HCT116 (cell line): Measurements from ENCODE around the gene RPS16. TPM values are rescaled to one million over a fixed set of nuclear protein-coding genes. Genes with fewer than 3 reads are reported as not detected.

Source experiments
- ATAC-seq: fragments of 200-7000 bp; cut with Tn5 transposase; 2 replicates; pipeline ENCODE4 v1.9.1; 2020; ENCODE audit warnings: mild to moderate bottlenecking, moderate library complexity
- BruUV-seq: library from RNA; stranded (reverse); fragments of 400-500 nt; replicated peaks from 2 replicates; lab custom pipeline; 2021; lab: Mats Ljungman, UMichigan
- CTCF ChIA-PET: fragments of 300-600 bp; sonication (Branson Sonifier 250); formaldehyde crosslinking; loops from one replicate; lab custom pipeline; 2021; ENCODE audit warnings: antibody characterized with exemption; lab: Charles Lee
- POLR2A ChIA-PET: fragments of 300-600, 350-600 bp; sonication (Branson Sonifier 250); formaldehyde crosslinking; loops from one replicate; lab custom pipeline; 2021; ENCODE audit warnings: antibody characterized with exemption; lab: Charles Lee
- RAD21 ChIA-PET, 2 experiments: fragments of 300-600 bp; sonication (Branson Sonifier 250); formaldehyde crosslinking; loops; one replicate each; lab custom pipeline; 2023; ENCODE audit warnings: low total read pairs in 2 of 2; ENCODE audit not compliant: uncharacterized antibody in 2 of 2, unreplicated experiment in 2 of 2, low non-redundant PET in 1 of 2; lab: Charles Lee
- DNase-seq: peaks from one replicate; pipeline ENCODE4 v3.0.0-alpha.2; 2010; ENCODE audit warnings: low read depth, low spot score
- H2AFZ ChIP-seq: fragments of 200-600 bp; shearing (Covaris generic), sonication (generic); 2 replicates; pipeline ENCODE4 v1.6.1; 2017; ENCODE audit warnings: low read depth, mixed run types, mixed read lengths, antibody characterized with exemption, low read length; ENCODE audit not compliant: poor library complexity, severe bottlenecking
- H3K27ac ChIP-seq: 2 replicates; pipeline ENCODE4 v1.5.1; 2012; ENCODE audit warnings: low read depth, low read length
- H3K27me3 ChIP-seq: fragments of 200-600 bp; sonication (generic); 2 replicates; pipeline ENCODE4 v1.6.1; 2016; ENCODE audit warnings: mixed run types, low read length, mixed read lengths; ENCODE audit not compliant: insufficient read depth
- H3K36me3 ChIP-seq, 2 experiments: fragments of 200-500 bp in 1 of 2; fragments of 200-600 bp in 1 of 2; sonication (Bioruptor generic) in 1 of 2; sonication (generic) in 1 of 2; 2 replicates each; pipeline versions ENCODE4 v1.5.1 to v1.6.1; 2014 to 2016; ENCODE audit warnings: low read length in 2 of 2, inconsistent platforms in 1 of 2, mixed read lengths in 1 of 2, mixed run types in 1 of 2; ENCODE audit not compliant: insufficient read depth in 2 of 2, control insufficient read depth in 1 of 2
- H3K4me1 ChIP-seq, 2 experiments: fragments of 200-600 bp in 1 of 2; sonication (generic) in 1 of 2; 2 replicates each; pipeline versions ENCODE4 v1.5.1 to v1.6.1; 2012 to 2017; ENCODE audit warnings: low read length in 2 of 2, inconsistent platforms in 1 of 2, mild to moderate bottlenecking in 1 of 2, mixed read lengths in 1 of 2, mixed run types in 1 of 2, moderate library complexity in 1 of 2; ENCODE audit not compliant: insufficient read depth in 2 of 2, control insufficient read depth in 1 of 2
- H3K4me2 ChIP-seq: fragments of 200-600 bp; sonication (generic); 2 replicates; pipeline ENCODE4 v1.6.1; 2017; ENCODE audit warnings: mixed run types, low read length, mixed read lengths
- H3K4me3 ChIP-seq, 2 experiments: fragments of 200-600 bp in 1 of 2; sonication (generic) in 1 of 2; replicated peaks in 1 of 2; 2 replicates each; pipeline ENCODE4 v1.5.1; 2011 to 2016; ENCODE audit warnings: low read length in 2 of 2, control low read depth in 1 of 2, low read depth in 1 of 2, mild to moderate bottlenecking in 1 of 2, mixed read lengths in 1 of 2, mixed run types in 1 of 2
- H3K79me2 ChIP-seq: fragments of 200-600 bp; sonication (generic); 2 replicates; pipeline ENCODE4 v1.6.1; 2017; ENCODE audit warnings: mild to moderate bottlenecking, mixed run types, low read length, moderate library complexity, mixed read lengths; ENCODE audit not compliant: insufficient read depth
- H3K9ac ChIP-seq: fragments of 200-600 bp; sonication (generic); 2 replicates; pipeline ENCODE4 v1.6.1; 2016; ENCODE audit warnings: low read length, mixed read lengths
- H3K9me2 ChIP-seq: fragments of 200-600 bp; sonication (generic), shearing (Covaris generic); 2 replicates; pipeline ENCODE4 v1.6.1; 2017; ENCODE audit warnings: mixed run types, mild to moderate bottlenecking, moderate library complexity; ENCODE audit not compliant: insufficient read depth
- H3K9me3 ChIP-seq, 2 experiments: fragments of 200-500 bp in 1 of 2; fragments of 200-600 bp in 1 of 2; sonication (Bioruptor generic) in 1 of 2; sonication (generic) in 1 of 2; 2 replicates each; pipeline ENCODE4 v1.6.1; 2014 to 2017; ENCODE audit warnings: low read length in 2 of 2, mixed read lengths in 2 of 2, inconsistent platforms in 1 of 2, low read depth in 1 of 2, mild to moderate bottlenecking in 1 of 2, mixed run types in 1 of 2, moderate library complexity in 1 of 2; ENCODE audit not compliant: control insufficient read depth in 1 of 2, insufficient read depth in 1 of 2
- H4K20me1 ChIP-seq: fragments of 200-600 bp; sonication (generic), shearing (Covaris generic); 2 replicates; pipeline ENCODE4 v1.6.1; 2017; ENCODE audit warnings: mixed run types, mild to moderate bottlenecking, moderate library complexity; ENCODE audit not compliant: insufficient read depth
- ATF3 ChIP-seq: IDR thresholded peaks from 2 replicates; pipeline ENCODE4 v1.6.1; 2012
- CBX3 ChIP-seq: IDR thresholded peaks from 2 replicates; pipeline ENCODE4 v1.6.1; 2012; ENCODE audit warnings: low read depth
- ELF1 ChIP-seq: IDR thresholded peaks from 2 replicates; pipeline ENCODE4 v1.6.1; 2012; ENCODE audit warnings: low read depth, borderline replicate concordance
- EZH2 ChIP-seq: fragments of 200-600 bp; sonication (generic); IDR thresholded peaks from 2 replicates; pipeline ENCODE4 v1.6.1; 2017; ENCODE audit warnings: antibody characterized with exemption, mixed run types
- FOSL1 ChIP-seq: IDR thresholded peaks from 2 replicates; pipeline ENCODE4 v1.6.1; 2012; ENCODE audit warnings: low read depth
- POLR2A ChIP-seq: IDR thresholded peaks from 2 replicates; pipeline ENCODE4 v1.7.0; 2011; ENCODE audit warnings: borderline replicate concordance; ENCODE audit not compliant: insufficient read depth, insufficient read length; ENCODE audit errors: extremely low read depth
- POLR2AphosphoS5 ChIP-seq: IDR thresholded peaks from 2 replicates; pipeline ENCODE4 v1.6.1; 2011; ENCODE audit warnings: mild to moderate bottlenecking, low read depth, low read length, moderate library complexity
- RAD21 ChIP-seq: IDR thresholded peaks from 2 replicates; pipeline ENCODE4 v1.6.1; 2012; ENCODE audit warnings: low read depth, mild to moderate bottlenecking
- SP1 ChIP-seq: IDR thresholded peaks from 2 replicates; pipeline ENCODE4 v1.6.1; 2012; ENCODE audit warnings: low read depth
- ZBTB33 ChIP-seq: IDR thresholded peaks from 2 replicates; pipeline ENCODE4 v1.6.1; 2011; ENCODE audit warnings: mild to moderate bottlenecking, low read length, moderate library complexity; ENCODE audit not compliant: insufficient replicate concordance; ENCODE audit errors: extremely low read depth
- intact Hi-C: fragments of 100-400 bp; cut with micrococcal nuclease; formaldehyde crosslinking; loops from 2 replicates; pipeline ENCODE4 v1.10.0; 2022
- total RNA-seq: library from RNA; stranded (reverse); gene quantifications from one replicate; pipeline ENCODE4 v1.2.1, GENCODE V29; 2021; ENCODE audit not compliant: unreplicated experiment
- TF ChIP-seq, protein P1 (sequence below): IDR thresholded peaks from 2 replicates; pipeline ENCODE4 v1.6.1; 2012

Gene RPS16
- total RNA-seq, 1 experiment from 2014 or later, result 3,365 TPM

GRCh38 chr19:39385629-39386411 lies 49.9 kb downstream of the RPS16 start:
- peaks cover 48 to 49% of the 10 kb centered on the region in 2 experiments; a peak in 3 of 4 replicates for H3K36me3 ChIP-seq
- TF ChIP-seq, protein P1, sequence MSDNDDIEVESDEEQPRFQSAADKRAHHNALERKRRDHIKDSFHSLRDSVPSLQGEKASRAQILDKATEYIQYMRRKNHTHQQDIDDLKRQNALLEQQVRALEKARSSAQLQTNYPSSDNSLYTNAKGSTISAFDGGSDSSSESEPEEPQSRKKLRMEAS, result no peak
- TF ChIP-seq ELF1 (no peak), ZBTB33 (no peak), ATF3 (no peak), FOSL1 (no peak), CBX3 (no peak), EZH2 (no peak), RAD21 (no peak), POLR2AphosphoS5 (no peak; the same call in 1 of the 2 replicates), POLR2A (no peak), SP1 (no peak)
- H3K4me2 ChIP-seq, result no peak overlapping the region
- BruUV-seq, result no TSS peak
- CTCF ChIA-PET, result no interaction called here
- no peak for DNase-seq
- intact Hi-C loops, result no loop called here
- no peaks in the 10 kb centered on the region for H3K9me3 ChIP-seq
- H3K27ac ChIP-seq, result no peak overlapping the region
- H3K9me2 ChIP-seq, result no peaks in the 10 kb centered on the region
- no peak for ATAC-seq
- RAD21 ChIA-PET, result no interaction called here
- H3K4me1 ChIP-seq, result peaks cover 7 to 8% of the 10 kb centered on the region in 2 experiments; a peak in 3 of 4 replicates
- POLR2A ChIA-PET, result interaction anchor here (0.6 kb wide), 1 partner anchor 44 kb away, joined by 4 read pairs; the partner anchor contains the start of gene SAMD4B
- no peak overlapping the region for H3K4me3 ChIP-seq
- H4K20me1 ChIP-seq, result no peaks in the 10 kb centered on the region
- peaks cover 16% of the 10 kb centered on the region for H3K79me2 ChIP-seq
- no peak overlapping the region for H2AFZ ChIP-seq
- H3K9ac ChIP-seq, result no peak overlapping the region
- H3K27me3 ChIP-seq, result no peaks in the 10 kb centered on the region
